HG03565 (cell line): ENCODE data around the gene PCBD1.

Experiments
- ATAC-seq: cut with Tn5 transposase; IDR thresholded peaks from one replicate; pipeline ENCODE4 v1.9.1; 2021; ENCODE audit warnings: mild to moderate bottlenecking, moderate library complexity; ENCODE audit not compliant: unreplicated experiment

The PCBD1 gene

GRCh38 chr10:70838270-70838805 is 50.0 kb downstream of the PCBD1 start:
- ATAC-seq, result no peak

- no peak for ATAC-seq
Measured at GRCh38 chr10:70837660-70838059, 50.7 kb downstream of the PCBD1 start.

- ATAC-seq, result no peak
Measured at GRCh38 chr10:70836319-70836718, 52.0 kb downstream of the PCBD1 start.

- ATAC-seq, result no peak
Measured at GRCh38 chr10:70834441-70835151, 53.8 kb downstream of the PCBD1 start.

GRCh38 chr10:70834021-70834420 is 54.3 kb downstream of the PCBD1 start:
- ATAC-seq, result no peak

- ATAC-seq, result no peak
Measured at GRCh38 chr10:70833601-70834000, 54.8 kb downstream of the PCBD1 start.
